A549 treated with Hydrocortisone at 1 μM for 4 hours (cell line): ENCODE measurements around the gene TNFAIP6. TPM values are rescaled to one million over a fixed set of nuclear protein-coding genes. Genes with fewer than 3 reads are reported as not detected.

Experiments
- total RNA-seq: library from RNA; stranded (reverse); fragments of 200-300 nt; extraction: Qiagen RNA extraction; gene quantifications from 5 replicates; pipeline ENCODE4 v1.2.3, GENCODE V29; 2022

TNFAIP6 gene
- total RNA-seq, result 0.77 to 1.3 TPM (median 1.0 TPM) in 5 replicates

GRCh38 chr2:151357359-151357758 is at the start of gene TNFAIP6:
Gene TNFAIP6, plus strand, starts transcription at chr2:151357592. Its CDS starts 75 bp downstream, at chr2:151357667.

GRCh38 chr2:151409601-151410484 is 52.5 kb downstream of the TNFAIP6 start, which contains the start of gene RIF1:
Gene RIF1, plus strand, starts transcription at chr2:151409902. Its CDS starts 522 bp downstream, at chr2:151410424.

Other genes starting within 250 kb of the TNFAIP6 start
- gene RBM43, start 95.7 kb upstream of the TNFAIP6 start, total RNA-seq, result 2.8 to 4.0 TPM (median 3.3 TPM) in 5 replicates
- 11.3 to 13.2 TPM (median 11.7 TPM) in 5 replicates for gene NMI, start 67.9 kb upstream of the TNFAIP6 start, total RNA-seq
- 13.1 to 27.7 TPM (median 17.5 TPM) in 5 replicates for gene RIF1, start 52.3 kb downstream of the TNFAIP6 start, total RNA-seq